ENCODE measurements around the gene BHLHE23. TPM values are rescaled to one million over a fixed set of nuclear protein-coding genes. Genes with fewer than 3 reads are reported as not detected.

Gene BHLHE23
- total RNA-seq, 1 experiment from 2014 or later, result not detected

- Histone ChIP-seq H3K9ac (ENCODE audit: low read length) (no peak overlapping the region), H3K27me3 (ENCODE audit: low read length) (no peaks in the 10 kb centered on the region), H3K9me3 (ENCODE audit: low read length) (no peaks in the 10 kb centered on the region), H3K27ac (ENCODE audit: low read length) (no peak overlapping the region), H3K9me2 (replicated peaks; ENCODE audit: insufficient read depth, low read length) (no peaks in the 10 kb centered on the region), H3K4me1 (ENCODE audit: low read length) (peaks cover 15% of the 10 kb centered on the region), H3K79me2 (ENCODE audit: low read length) (no peaks in the 10 kb centered on the region), H3K4me2 (ENCODE audit: low read depth, low read length, poor library complexity, severe bottlenecking) (no peak overlapping the region), H3K36me3 (ENCODE audit: insufficient read depth, low read length) (no peaks in the 10 kb centered on the region), H3K4me3 (ENCODE audit: low read length) (no peak overlapping the region), H4K20me1 (ENCODE audit: insufficient read depth, low read depth, low read length) (0 out of 2 replicates have a peak, but pooled peaks cover 3% of the 10 kb centered on the region), H2AFZ (ENCODE audit: low read length) (no peak overlapping the region)
- no peak for DNase-seq
Measured at GRCh38 chr20:63004607-63005364, 2.0 kb downstream of the BHLHE23 start.

DNA sequence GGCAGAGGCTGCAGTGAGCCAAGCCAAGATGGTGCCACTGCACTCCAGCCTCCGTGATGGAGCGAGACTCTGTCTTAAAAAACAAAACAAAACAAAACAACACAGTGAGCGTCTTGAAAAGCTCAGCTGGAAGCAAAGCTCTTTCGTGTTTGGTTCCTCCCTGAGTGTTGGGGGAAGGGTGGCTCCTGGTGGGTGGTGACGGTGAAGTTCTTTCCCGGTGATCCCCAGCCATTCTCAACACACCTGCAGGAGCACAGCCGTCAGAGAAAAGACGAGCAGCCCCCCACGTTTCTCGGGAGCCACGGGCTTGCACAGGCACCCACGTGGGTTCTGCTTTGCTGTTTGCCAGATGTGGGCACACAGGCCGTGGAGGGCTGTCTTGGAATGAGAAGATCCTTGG is 3.2 kb downstream of the BHLHE23 start:
- Histone ChIP-seq H3K4me1 (ENCODE audit: low read length) (peaks cover 4% of the 10 kb centered on the region), H3K9ac (ENCODE audit: low read length) (no peak overlapping the region), H3K4me3 (ENCODE audit: low read length) (no peak overlapping the region), H3K36me3 (ENCODE audit: insufficient read depth, low read length) (no peaks in the 10 kb centered on the region), H3K4me2 (ENCODE audit: low read depth, low read length, poor library complexity, severe bottlenecking) (no peak overlapping the region), H4K20me1 (ENCODE audit: insufficient read depth, low read depth, low read length) (0 out of 2 replicates have a peak, but pooled peaks cover 3% of the 10 kb centered on the region), H3K27me3 (ENCODE audit: low read length) (no peaks in the 10 kb centered on the region), H3K79me2 (ENCODE audit: low read length) (no peaks in the 10 kb centered on the region), H3K9me3 (ENCODE audit: low read length) (no peaks in the 10 kb centered on the region), H2AFZ (ENCODE audit: low read length) (no peak overlapping the region), H3K27ac (ENCODE audit: low read length) (no peak overlapping the region), H3K9me2 (replicated peaks; ENCODE audit: insufficient read depth, low read length) (no peaks in the 10 kb centered on the region)
- DNase-seq, result no peak

DNA sequence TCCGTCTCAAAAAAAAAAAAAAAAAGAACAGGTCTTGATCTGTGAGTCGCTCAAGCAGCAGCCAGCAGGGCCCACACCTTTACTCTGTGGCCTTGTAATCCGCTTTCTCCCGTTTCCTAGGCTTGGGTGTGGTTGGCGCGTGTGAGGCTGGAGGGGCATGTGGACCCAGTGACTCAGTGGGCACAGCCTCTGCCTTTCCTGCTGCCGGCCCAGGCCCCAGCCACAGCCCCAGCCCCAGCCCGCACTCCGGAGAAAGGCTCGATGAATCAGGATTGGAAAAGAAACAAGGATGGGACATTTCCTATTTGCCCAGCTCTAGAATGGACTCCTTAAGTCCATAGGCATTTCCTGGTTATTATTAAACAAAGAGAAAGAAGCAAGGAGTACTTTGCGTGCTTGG is 4.3 kb downstream of the BHLHE23 start:
- Histone ChIP-seq H2AFZ (ENCODE audit: low read length) (no peak overlapping the region), H3K9me3 (ENCODE audit: low read length) (no peaks in the 10 kb centered on the region), H3K27me3 (ENCODE audit: low read length) (no peaks in the 10 kb centered on the region), H3K27ac (ENCODE audit: low read length) (no peak overlapping the region), H3K4me2 (ENCODE audit: low read depth, low read length, poor library complexity, severe bottlenecking) (no peak overlapping the region), H4K20me1 (ENCODE audit: insufficient read depth, low read depth, low read length) (0 out of 2 replicates have a peak, but pooled peaks cover 3% of the 10 kb centered on the region), H3K9ac (ENCODE audit: low read length) (no peak overlapping the region), H3K36me3 (ENCODE audit: insufficient read depth, low read length) (no peaks in the 10 kb centered on the region), H3K79me2 (ENCODE audit: low read length) (no peaks in the 10 kb centered on the region), H3K9me2 (replicated peaks; ENCODE audit: insufficient read depth, low read length) (no peaks in the 10 kb centered on the region), H3K4me1 (ENCODE audit: low read length) (peaks cover 4% of the 10 kb centered on the region; the same call in 1 of the 2 replicates), H3K4me3 (ENCODE audit: low read length) (no peak overlapping the region)
- DNase-seq, result no peak

DNA sequence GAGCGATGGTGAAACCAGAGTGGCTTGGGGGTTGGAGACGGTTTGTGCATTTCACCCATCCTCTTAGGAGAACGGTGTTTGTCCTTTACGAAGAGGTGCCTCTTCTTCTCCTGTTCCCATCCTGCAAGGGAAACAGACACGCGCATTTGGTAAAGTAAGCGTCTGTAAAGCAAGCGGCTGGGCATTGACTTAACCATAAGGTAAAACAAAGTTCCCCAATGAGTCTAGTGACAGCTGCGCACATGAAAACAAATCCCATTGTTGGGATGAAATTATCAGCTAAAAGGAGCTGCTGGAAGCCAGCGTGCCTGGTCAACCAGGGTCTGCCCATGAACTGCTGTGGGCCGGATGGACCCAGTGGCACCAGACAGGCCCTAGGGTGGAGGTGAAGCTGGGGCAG is 5.8 kb downstream of the BHLHE23 start:
- Histone ChIP-seq H3K27ac (ENCODE audit: low read length) (no peak overlapping the region), H3K4me3 (ENCODE audit: low read length) (no peak overlapping the region), H3K9me3 (ENCODE audit: low read length) (no peaks in the 10 kb centered on the region), H3K9me2 (replicated peaks; ENCODE audit: insufficient read depth, low read length) (no peaks in the 10 kb centered on the region), H4K20me1 (ENCODE audit: insufficient read depth, low read depth, low read length) (0 out of 2 replicates have a peak, but pooled peaks cover 3% of the 10 kb centered on the region), H3K36me3 (ENCODE audit: insufficient read depth, low read length) (no peaks in the 10 kb centered on the region), H3K4me1 (ENCODE audit: low read length) (peaks cover 4% of the 10 kb centered on the region; the same call in 1 of the 2 replicates), H2AFZ (ENCODE audit: low read length) (no peak overlapping the region), H3K79me2 (ENCODE audit: low read length) (no peaks in the 10 kb centered on the region), H3K9ac (ENCODE audit: low read length) (no peak overlapping the region), H3K27me3 (ENCODE audit: low read length) (no peaks in the 10 kb centered on the region), H3K4me2 (ENCODE audit: low read depth, low read length, poor library complexity, severe bottlenecking) (no peak overlapping the region)
- no peak for DNase-seq

GRCh38 chr20:63000036-63000435 is 6.7 kb downstream of the BHLHE23 start:
- H3K27me3 ChIP-seq (ENCODE audit: low read length), result no peaks in the 10 kb centered on the region
- no peaks in the 10 kb centered on the region for H3K36me3 ChIP-seq (ENCODE audit: insufficient read depth, low read length)
- no peaks in the 10 kb centered on the region for H3K79me2 ChIP-seq (ENCODE audit: low read length)

GRCh38 chr20:62999580-62999979 is 7.2 kb downstream of the BHLHE23 start:
- Histone ChIP-seq H3K9me3 (ENCODE audit: low read length) (no peaks in the 10 kb centered on the region), H3K27ac (ENCODE audit: low read length) (no peak overlapping the region), H3K9ac (ENCODE audit: low read length) (no peak overlapping the region), H3K27me3 (ENCODE audit: low read length) (no peaks in the 10 kb centered on the region), H3K4me2 (ENCODE audit: low read depth, low read length, poor library complexity, severe bottlenecking) (no peak overlapping the region), H3K79me2 (ENCODE audit: low read length) (no peaks in the 10 kb centered on the region), H3K4me3 (ENCODE audit: low read length) (no peak overlapping the region), H3K9me2 (replicated peaks; ENCODE audit: insufficient read depth, low read length) (no peaks in the 10 kb centered on the region), H2AFZ (ENCODE audit: low read length) (no peak overlapping the region), H3K4me1 (ENCODE audit: low read length) (peaks cover 4% of the 10 kb centered on the region; the same call in 1 of the 2 replicates), H4K20me1 (ENCODE audit: insufficient read depth, low read depth, low read length) (0 out of 2 replicates have a peak, but pooled peaks cover 3% of the 10 kb centered on the region), H3K36me3 (ENCODE audit: insufficient read depth, low read length) (no peaks in the 10 kb centered on the region)
- no peak for DNase-seq

More at GRCh38 chr20:63000036-63000435, 6.7 kb downstream of the BHLHE23 start:
- no peak overlapping the region for H3K4me2 ChIP-seq (ENCODE audit: low read depth, low read length, poor library complexity, severe bottlenecking)
- no peak overlapping the region for H3K27ac ChIP-seq (ENCODE audit: low read length)
- peaks cover 4% of the 10 kb centered on the region; the same call in 1 of the 2 replicates for H3K4me1 ChIP-seq (ENCODE audit: low read length)
- no peaks in the 10 kb centered on the region for H3K9me2 ChIP-seq (replicated peaks; ENCODE audit: insufficient read depth, low read length)
- no peaks in the 10 kb centered on the region for H3K9me3 ChIP-seq (ENCODE audit: low read length)
- H3K4me3 ChIP-seq (ENCODE audit: low read length), result no peak overlapping the region
- no peak for DNase-seq
- 0 out of 2 replicates have a peak, but pooled peaks cover 3% of the 10 kb centered on the region for H4K20me1 ChIP-seq (ENCODE audit: insufficient read depth, low read depth, low read length)
- H2AFZ ChIP-seq (ENCODE audit: low read length), result no peak overlapping the region
- H3K9ac ChIP-seq (ENCODE audit: low read length), result no peak overlapping the region

- Histone ChIP-seq H3K9me3 (ENCODE audit: low read length) (no peaks in the 10 kb centered on the region), H3K4me1 (ENCODE audit: low read length) (peaks cover 4% of the 10 kb centered on the region; the same call in 1 of the 2 replicates), H3K4me2 (ENCODE audit: low read depth, low read length, poor library complexity, severe bottlenecking) (no peak overlapping the region), H3K27me3 (ENCODE audit: low read length) (no peaks in the 10 kb centered on the region), H3K27ac (ENCODE audit: low read length) (no peak overlapping the region), H3K79me2 (ENCODE audit: low read length) (no peaks in the 10 kb centered on the region), H2AFZ (ENCODE audit: low read length) (no peak overlapping the region), H3K4me3 (ENCODE audit: low read length) (no peak overlapping the region), H4K20me1 (ENCODE audit: insufficient read depth, low read depth, low read length) (0 out of 2 replicates have a peak, but pooled peaks cover 3% of the 10 kb centered on the region), H3K9ac (ENCODE audit: low read length) (no peak overlapping the region), H3K9me2 (replicated peaks; ENCODE audit: insufficient read depth, low read length) (no peaks in the 10 kb centered on the region), H3K36me3 (ENCODE audit: insufficient read depth, low read length) (no peaks in the 10 kb centered on the region)
- no peak for DNase-seq
Measured at GRCh38 chr20:62998449-62998848, 8.3 kb downstream of the BHLHE23 start.

DNA sequence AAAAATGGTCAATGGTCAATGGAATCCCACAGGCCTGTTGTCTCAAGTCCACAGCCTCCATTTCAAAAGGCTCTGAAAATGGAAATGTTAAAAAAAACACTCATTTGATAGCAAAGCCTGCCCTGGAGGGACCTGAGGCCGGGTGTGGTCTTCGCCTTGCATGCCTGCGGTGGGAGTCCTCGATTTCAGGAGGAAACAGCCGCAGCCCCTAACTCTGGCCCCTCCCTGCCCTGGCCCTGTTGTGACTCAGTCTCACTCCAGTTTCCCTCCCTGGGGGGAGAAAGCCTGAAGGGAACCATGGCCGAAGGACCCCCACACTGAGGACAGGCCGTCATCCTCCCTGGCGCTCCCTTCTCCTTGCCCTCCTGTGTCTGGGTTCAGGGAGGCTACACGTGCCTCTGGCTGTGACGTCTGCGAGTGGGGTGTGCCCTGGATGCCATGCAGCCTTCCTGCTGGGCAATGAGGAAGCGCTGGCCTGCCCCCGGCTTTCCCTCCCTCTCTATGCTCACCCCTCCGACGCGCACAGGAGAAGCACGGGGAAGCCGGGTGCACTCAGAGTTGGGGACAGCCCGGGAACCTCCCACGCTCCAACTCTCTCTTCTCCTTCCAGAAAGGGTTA is 9.2 kb downstream of the BHLHE23 start:
- Histone ChIP-seq H3K9ac (ENCODE audit: low read length) (no peak overlapping the region), H3K4me1 (ENCODE audit: low read length) (peaks cover 4% of the 10 kb centered on the region; the same call in 1 of the 2 replicates), H3K4me3 (ENCODE audit: low read length) (no peak overlapping the region), H3K9me3 (ENCODE audit: low read length) (no peaks in the 10 kb centered on the region), H3K27me3 (ENCODE audit: low read length) (no peaks in the 10 kb centered on the region), H3K27ac (ENCODE audit: low read length) (no peak overlapping the region), H3K79me2 (ENCODE audit: low read length) (no peaks in the 10 kb centered on the region), H2AFZ (ENCODE audit: low read length) (no peak overlapping the region), H4K20me1 (ENCODE audit: insufficient read depth, low read depth, low read length) (0 out of 2 replicates have a peak, but pooled peaks cover 3% of the 10 kb centered on the region), H3K9me2 (replicated peaks; ENCODE audit: insufficient read depth, low read length) (no peaks in the 10 kb centered on the region), H3K4me2 (ENCODE audit: low read depth, low read length, poor library complexity, severe bottlenecking) (no peak overlapping the region), H3K36me3 (ENCODE audit: insufficient read depth, low read length) (no peaks in the 10 kb centered on the region)
- no peak for DNase-seq

Measured in Karpas-422 (cell line).